T-cell (primary cell): Measurements from ENCODE around the gene OR7A5. TPM values are rescaled to one million over a fixed set of nuclear protein-coding genes. Genes with fewer than 3 reads are reported as not detected.
"Not testable (repeated sequence)": the region's sequence is repeated elsewhere in the genome, so short reads cannot be mapped to it uniquely, and the experiment has no call there.

Experiments used
- ATAC-seq, 4 experiments: fragments of 200-7000 bp in 3 of 4; fragments of 150-1000 bp in 1 of 4; cut with Tn5 transposase; replicated peaks in 1 of 4; 1 replicate in 3 of 4; 2 replicates in 1 of 4; pipeline ENCODE4 v1.10.0; 2021; ENCODE audit warnings: moderate library complexity in 3 of 4, mild to moderate bottlenecking in 2 of 4, moderate number of reproducible peaks in 1 of 4
- CTCF ChIA-PET, 2 donors: fragments of 300-600 bp; sonication (Branson Sonifier 250); formaldehyde crosslinking; loops; one replicate each; lab custom pipeline; 2022; ENCODE audit warnings: antibody characterized with exemption in 2 of 2; lab: Charles Lee
- POLR2A ChIA-PET, 2 donors: fragments of 300-600 bp; sonication (Branson Sonifier 250); formaldehyde crosslinking; loops; one replicate each; lab custom pipeline; 2022; ENCODE audit warnings: antibody characterized with exemption in 2 of 2; lab: Charles Lee
- DNase-seq, 35 experiments: peaks; one replicate each; pipeline versions ENCODE4 v3.0.0 to v3.0.0-alpha.2; 2013 to 2023
- H3K27ac ChIP-seq: one replicate; pipeline ENCODE4 v1.5.1; 2013; ENCODE audit warnings: low read length
- H3K27me3 ChIP-seq, 2 experiments: replicated peaks in 1 of 2; 1 replicate in 1 of 2; 2 replicates in 1 of 2; pipeline versions ENCODE4 v1.6.1 to v1.7.0; 2013; ENCODE audit warnings: low read length in 1 of 2, mixed read lengths in 1 of 2; ENCODE audit not compliant: control insufficient read depth in 2 of 2, insufficient read depth in 2 of 2; ENCODE audit errors: extremely low read depth in 1 of 2
- H3K36me3 ChIP-seq, 2 donors: 1 replicate in 1 of 2; 2 replicates in 1 of 2; pipeline versions ENCODE4 v1.6.1 to v1.7.0; 2013; ENCODE audit warnings: low read length in 1 of 2; ENCODE audit not compliant: control insufficient read depth in 2 of 2, insufficient read depth in 1 of 2; ENCODE audit errors: extremely low read depth in 1 of 2
- H3K4me1 ChIP-seq, 2 experiments: 1 replicate in 1 of 2; 2 replicates in 1 of 2; pipeline versions ENCODE4 v1.6.1 to v1.7.0; 2013; ENCODE audit warnings: low read length in 2 of 2, mixed read lengths in 1 of 2; ENCODE audit not compliant: insufficient read depth in 2 of 2, control insufficient read depth in 1 of 2; ENCODE audit errors: extremely low read depth in 1 of 2
- H3K4me3 ChIP-seq, 2 donors: 1 replicate in 1 of 2; 2 replicates in 1 of 2; pipeline versions ENCODE4 v1.5.1 to v1.7.0; 2013; ENCODE audit warnings: mild to moderate bottlenecking in 2 of 2, low read length in 1 of 2, moderate library complexity in 1 of 2; ENCODE audit not compliant: control insufficient read depth in 1 of 2; ENCODE audit errors: extremely low read depth in 1 of 2
- H3K9me3 ChIP-seq: 2 replicates; pipeline ENCODE4 v1.7.0; 2013
- H3K27ac Mint-ChIP-seq, 2 donors: one replicate each; pipeline ENCODE4 v1.8.0; 2020 to 2021; ENCODE audit warnings: mild to moderate bottlenecking in 2 of 2, mixed read lengths in 2 of 2
- H3K27me3 Mint-ChIP-seq, 2 donors: one replicate each; pipeline ENCODE4 v1.8.0; 2021 to 2022; ENCODE audit warnings: mixed read lengths in 2 of 2
- H3K36me3 Mint-ChIP-seq: one replicate; pipeline ENCODE4 v1.8.0; 2021; ENCODE audit warnings: mixed read lengths
- H3K4me1 Mint-ChIP-seq, 3 donors: one replicate each; pipeline ENCODE4 v1.8.0; 2020 to 2022; ENCODE audit warnings: mixed read lengths in 3 of 3, mild to moderate bottlenecking in 1 of 3
- H3K4me3 Mint-ChIP-seq, 3 donors: one replicate each; pipeline ENCODE4 v1.8.0; 2020 to 2022; ENCODE audit warnings: mild to moderate bottlenecking in 3 of 3, mixed read lengths in 3 of 3, moderate library complexity in 3 of 3
- H3K9me3 Mint-ChIP-seq, 3 donors: one replicate each; pipeline ENCODE4 v1.8.0; 2020 to 2022; ENCODE audit warnings: mixed read lengths in 3 of 3
- WGBS: methylation state at CpG from one replicate; pipeline ENCODE4 v1.1.5; 2013; ENCODE audit warnings: missing lambda C conversion rate; ENCODE audit not compliant: insufficient coverage; 5-methylcytosine and 5-hydroxymethylcytosine counted together
- total RNA-seq, 35 experiments: library from RNA in 6 of 35; stranded (reverse) in 6 of 35; fragments of 120-200 nt in 1 of 35; gene quantifications; one replicate each; pipeline versions ENCODE4 v1.2.1 to v1.2.4 and lab custom pipeline; 2013 to 2026

The OR7A5 gene
- total RNA-seq, 5 donors from 2014 or later (not counting 1 experiment from before 2014, with no cell fraction given), result not detected

DNA sequence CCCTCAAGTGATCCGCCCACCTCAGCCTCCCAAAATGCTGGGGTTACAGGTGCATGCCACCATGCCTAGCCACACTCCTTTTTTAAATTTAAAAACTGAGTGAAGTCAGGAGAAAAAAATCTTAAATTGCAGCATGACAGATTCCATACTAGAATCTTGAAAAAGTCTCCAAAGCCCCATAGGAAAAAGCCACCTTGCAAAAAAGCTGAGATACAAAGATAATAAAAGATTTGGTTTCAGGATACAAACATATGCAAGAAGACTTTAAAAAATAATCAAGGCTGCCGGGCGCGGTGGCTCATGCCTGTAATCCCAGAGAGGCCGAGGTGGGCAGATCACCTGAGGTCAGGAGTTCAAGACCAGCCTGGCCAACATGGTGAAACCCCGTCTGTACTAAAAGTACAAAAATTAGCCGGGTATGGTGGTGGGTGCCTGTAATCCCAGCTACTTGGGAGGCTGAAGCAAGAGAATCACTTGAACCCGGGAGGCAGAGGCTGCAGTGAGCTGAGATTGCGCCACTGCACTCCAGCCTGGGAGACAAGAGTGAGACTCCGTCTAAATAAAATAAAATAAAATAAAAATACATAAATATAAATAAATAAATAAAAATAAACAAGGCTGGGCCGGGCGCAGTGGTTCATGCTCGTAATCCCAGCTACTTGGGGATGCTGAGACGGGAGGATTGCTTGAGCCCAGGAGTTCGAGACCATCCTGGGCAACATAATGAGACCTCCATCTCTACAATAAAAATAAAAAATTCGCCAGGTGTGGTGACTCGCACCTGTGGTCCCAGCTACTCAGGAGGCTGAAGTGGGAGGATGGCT lies 53.1 kb downstream of the OR7A5 start:
- CTCF ChIA-PET, H3K36me3 Mint-ChIP-seq: not testable (repeated sequence)
- peaks cover 22 to 44% of the 10 kb centered on the region in 2 donors for H3K27me3 Mint-ChIP-seq

DNA sequence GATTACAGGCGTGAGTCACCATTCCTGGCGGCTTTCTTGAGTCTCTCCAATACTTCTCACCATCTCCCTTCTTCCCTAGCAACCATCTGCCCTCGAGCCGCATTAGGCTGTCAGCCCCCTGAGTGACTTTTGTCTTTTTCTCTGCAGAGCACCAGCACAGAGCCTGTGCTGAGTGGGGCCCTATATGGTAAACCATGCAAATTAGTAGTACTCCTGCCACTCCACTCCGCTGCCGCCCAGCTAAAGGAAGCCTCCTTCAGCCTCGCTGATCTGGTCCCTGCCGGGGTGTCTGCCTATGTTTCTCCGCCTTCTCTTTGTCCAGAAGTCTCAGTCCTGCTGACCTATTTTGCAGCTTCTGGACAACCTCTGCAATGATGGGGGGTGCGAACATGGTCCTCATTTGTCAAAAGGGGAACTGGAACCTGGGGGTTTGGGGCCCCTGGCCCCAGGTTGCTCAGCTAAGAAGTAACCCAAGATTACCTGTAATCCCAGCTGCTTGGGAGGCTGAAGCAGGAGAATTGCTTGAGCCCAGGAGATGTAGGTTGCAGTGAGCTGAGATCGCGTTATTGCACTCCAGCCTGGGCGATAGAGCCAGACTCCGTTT lies 54.3 kb downstream of the OR7A5 start:
- peaks cover 22 to 49% of the 10 kb centered on the region in 2 donors for H3K27me3 Mint-ChIP-seq
- 84% methylated on average over 3 of the region's 14 CpGs for WGBS
- H3K27me3 ChIP-seq, result peaks cover 0 to 49% of the 10 kb centered on the region in 2 experiments
- peaks cover 3 to 18% of the 10 kb centered on the region in 2 experiments for H3K4me1 ChIP-seq
- H3K36me3 Mint-ChIP-seq, H3K9me3 ChIP-seq, H3K4me3 ChIP-seq, H3K9me3 Mint-ChIP-seq, H3K4me3 Mint-ChIP-seq, DNase-seq, ATAC-seq, H3K27ac ChIP-seq, H3K36me3 ChIP-seq, CTCF ChIA-PET, H3K27ac Mint-ChIP-seq: not testable (repeated sequence)
- POLR2A ChIA-PET, result interaction anchor here in 1 of 2 donors (0.7 kb wide), 1 partner anchor 96 kb away, joined by 6 read pairs; no protein-coding TSS in a partner anchor
- H3K4me1 Mint-ChIP-seq, result peaks cover 16 to 21% (median 18%) of the 10 kb centered on the region in 3 donors

More for the DNA sequence above, 53.1 kb downstream of the OR7A5 start:
- not testable (repeated sequence) for H3K4me3 Mint-ChIP-seq, H3K27ac Mint-ChIP-seq, H3K36me3 ChIP-seq, H3K27ac ChIP-seq, H3K9me3 ChIP-seq, H3K9me3 Mint-ChIP-seq, ATAC-seq, H3K4me3 ChIP-seq, DNase-seq
- peaks cover 0 to 18% of the 10 kb centered on the region in 2 experiments for H3K4me1 ChIP-seq
- H3K4me1 Mint-ChIP-seq, result peaks cover 16 to 21% (median 16%) of the 10 kb centered on the region in 3 donors
- 93% methylated on average over 8 of the region's 17 CpGs for WGBS
- POLR2A ChIA-PET, result interaction anchor here in 1 of 2 donors (0.7 kb wide), 1 partner anchor 97 kb away, joined by 6 read pairs; no protein-coding TSS in a partner anchor
- H3K27me3 ChIP-seq, result peaks cover 0 to 48% of the 10 kb centered on the region in 2 experiments

DNA sequence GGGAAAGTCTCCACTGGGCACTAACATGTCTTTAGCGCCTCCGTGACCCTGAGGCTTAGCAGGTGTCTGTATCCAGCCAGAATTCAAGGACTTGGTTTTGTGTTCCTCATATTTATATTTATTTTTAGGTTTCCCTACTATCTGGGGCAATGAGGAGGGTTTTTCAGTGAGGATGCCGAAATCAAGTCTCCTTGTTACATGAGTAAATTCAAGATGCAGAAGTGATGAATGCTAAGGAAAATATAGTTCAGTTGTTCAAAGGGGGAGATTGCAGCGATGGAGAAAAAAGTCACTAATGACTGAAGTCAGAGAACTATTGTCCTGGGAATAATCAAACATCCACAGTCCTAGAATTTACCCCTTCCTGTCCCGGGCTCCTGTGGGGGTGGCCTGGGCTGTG lies 55.8 kb downstream of the OR7A5 start:
- no peak for ATAC-seq
- Histone ChIP-seq H3K9me3 (no peaks in the 10 kb centered on the region), H3K4me3 (no peak overlapping the region), H3K36me3 (no peaks in the 10 kb centered on the region), H3K4me1 (peaks cover 3 to 21% of the 10 kb centered on the region in 2 experiments), H3K27me3 (peaks cover 0 to 50% of the 10 kb centered on the region in 2 experiments), H3K27ac (no peak overlapping the region)
- Mint-ChIP-seq H3K9me3 (no peaks in the 10 kb centered on the region), H3K27me3 (peaks cover 17 to 48% of the 10 kb centered on the region in 2 donors), H3K27ac (no peak overlapping the region), H3K4me3 (no peak overlapping the region), H3K36me3 (no peaks in the 10 kb centered on the region), H3K4me1 (peaks cover 11 to 18% (median 17%) of the 10 kb centered on the region in 3 donors)
- 50% methylated on average over 1 of the region's 5 CpGs for WGBS
- DNase-seq, result no peak
- ChIA-PET POLR2A (no interaction called here), CTCF (no interaction called here)

DNA sequence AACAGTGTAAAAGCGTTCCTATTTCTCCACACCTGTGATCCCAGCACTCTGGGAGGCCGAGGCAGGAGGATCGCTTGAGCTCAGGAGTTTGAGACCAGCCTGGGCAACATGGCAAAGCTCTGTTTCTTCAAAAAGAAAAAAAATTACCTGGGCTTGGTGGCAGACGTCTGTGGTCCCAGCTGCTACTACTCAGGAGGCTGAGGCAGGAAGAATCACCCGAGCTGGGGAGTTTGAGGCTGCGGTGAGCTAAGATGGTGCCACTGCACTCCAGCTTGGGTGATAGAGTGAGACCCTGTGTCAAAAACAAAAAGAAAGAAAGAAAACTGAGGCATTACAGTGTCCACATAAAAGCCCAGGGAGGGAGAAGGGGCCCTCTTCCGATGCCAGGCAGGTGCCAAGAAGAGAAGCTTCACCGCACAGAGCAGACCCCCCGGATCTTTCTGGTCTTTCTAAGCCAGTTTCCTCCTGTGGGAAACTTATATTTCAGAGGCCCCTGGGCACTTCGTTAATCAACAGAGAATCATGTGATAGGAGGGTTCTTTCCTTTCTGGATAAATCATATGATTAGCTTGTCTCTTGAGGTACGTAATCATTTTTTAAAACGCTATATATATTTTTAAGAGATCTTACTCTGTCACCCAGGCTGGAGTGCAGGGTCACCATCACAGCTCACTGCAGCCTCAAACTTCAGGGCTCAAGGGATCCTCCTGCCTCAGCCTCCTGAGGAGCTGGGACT lies 56.7 kb downstream of the OR7A5 start, which contains the start of gene ADGRE2:
Gene ADGRE2, minus strand, starts transcription at position 451 of the 736 bp plus-strand sequence. CDS start 1,804 bp downstream, outside the sequence.
- H3K9me3 ChIP-seq, H3K9me3 Mint-ChIP-seq, ATAC-seq, H3K27ac ChIP-seq, H3K27ac Mint-ChIP-seq, POLR2A ChIA-PET, H3K36me3 ChIP-seq, CTCF ChIA-PET, H3K4me3 Mint-ChIP-seq, H3K36me3 Mint-ChIP-seq, H3K4me3 ChIP-seq, DNase-seq: not testable (repeated sequence)
- WGBS, result 27% methylated on average over 3 of the region's 12 CpGs
- Mint-ChIP-seq H3K27me3 (peaks cover 23 to 53% of the 10 kb centered on the region in 2 donors), H3K4me1 (peaks cover 11 to 18% (median 17%) of the 10 kb centered on the region in 3 donors)
- Histone ChIP-seq H3K4me1 (peaks cover 3 to 21% of the 10 kb centered on the region in 2 experiments), H3K27me3 (peaks cover 0 to 56% of the 10 kb centered on the region in 2 experiments)

DNA sequence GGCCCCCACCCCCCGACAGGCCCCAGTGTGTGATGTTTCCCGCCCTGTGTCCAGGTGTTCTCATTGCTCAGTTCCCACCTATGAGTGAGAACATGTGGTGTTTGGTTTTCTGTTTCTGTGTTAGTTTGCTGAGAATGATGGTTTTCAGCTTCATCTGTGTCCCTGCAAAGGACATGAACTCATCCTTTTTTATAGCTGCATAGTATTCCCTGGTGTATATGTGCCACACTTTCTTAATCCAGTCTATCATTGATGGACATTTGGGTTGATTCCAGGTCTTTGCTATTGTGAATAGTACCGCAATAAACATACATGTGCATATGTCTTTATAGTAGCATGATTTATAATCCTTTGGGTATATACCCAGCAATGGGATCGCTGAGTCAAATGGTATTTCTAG lies 57.3 kb downstream of the OR7A5 start:
- H3K4me1 Mint-ChIP-seq, result peaks cover 11 to 18% (median 17%) of the 10 kb centered on the region in 3 donors
- H3K36me3 Mint-ChIP-seq, H3K9me3 Mint-ChIP-seq, CTCF ChIA-PET, POLR2A ChIA-PET, H3K4me3 ChIP-seq, DNase-seq, H3K9me3 ChIP-seq, H3K36me3 ChIP-seq, H3K4me3 Mint-ChIP-seq, H3K27ac Mint-ChIP-seq, ATAC-seq, H3K27ac ChIP-seq: not testable (repeated sequence)
- peaks cover 3 to 21% of the 10 kb centered on the region in 2 experiments for H3K4me1 ChIP-seq
- peaks cover 0 to 54% of the 10 kb centered on the region in 2 experiments for H3K27me3 ChIP-seq
- 100% methylated on average over 1 of the region's 4 CpGs for WGBS
- peaks cover 23 to 54% of the 10 kb centered on the region in 2 donors for H3K27me3 Mint-ChIP-seq
